Measurements from ENCODE around the gene NDUFS6. TPM values are rescaled to one million over a fixed set of nuclear protein-coding genes. Genes with fewer than 3 reads are reported as not detected.

NDUFS6 gene
- total RNA-seq, 4 donors from 2014 or later = 54.7 to 66.4 (median 55.7) TPM

Other genes with a start within 250 kb of the NDUFS6 start
- gene MRPL36, start 1.6 kb upstream of the NDUFS6 start, total RNA-seq = 10 to 100 TPM; 42.6 to 56.1 (median 46.2) TPM
- gene IRX4, start 81.5 kb downstream of the NDUFS6 start, total RNA-seq = not detected

Measured in esophagus muscularis mucosa (tissue), 4 donors.